Smooth muscle cell (in vitro differentiated cells): Measurements from ENCODE around the gene LRRC2. TPM values are rescaled to one million over a fixed set of nuclear protein-coding genes. Genes with fewer than 3 reads are reported as not detected.

Experiments used
- DNase-seq: peaks from one replicate; lab custom pipeline; 2025; ENCODE audit not compliant: unreplicated experiment; lab: John Stamatoyannopoulos, UW
- H2AFZ ChIP-seq: fragments of 200-600 bp; sonication (generic); 2 replicates; pipeline ENCODE4 v1.6.0; 2016; ENCODE audit warnings: antibody characterized with exemption, low read depth, mild to moderate bottlenecking
- H3F3A ChIP-seq: fragments of 200-600 bp; sonication (generic); 2 replicates; pipeline ENCODE4 v1.6.0; 2017; ENCODE audit warnings: antibody characterized with exemption, low read depth
- H3K27ac ChIP-seq: fragments of 200-600 bp; sonication (generic); 2 replicates; pipeline ENCODE4 v1.5.1; 2016; ENCODE audit warnings: low read depth, mild to moderate bottlenecking
- H3K27me3 ChIP-seq: fragments of 200-600 bp; sonication (generic); 2 replicates; pipeline ENCODE4 v1.6.1; 2016; ENCODE audit warnings: low read depth, mild to moderate bottlenecking
- H3K36me3 ChIP-seq: fragments of 200-600 bp; sonication (generic); 2 replicates; pipeline ENCODE4 v1.5.1; 2016; ENCODE audit warnings: low read depth
- H3K4me1 ChIP-seq: fragments of 200-600 bp; sonication (generic); 2 replicates; pipeline ENCODE4 v1.5.1; 2016; ENCODE audit warnings: low read depth
- H3K4me2 ChIP-seq: fragments of 200-600 bp; sonication (generic); 2 replicates; pipeline ENCODE4 v1.6.0; 2016; ENCODE audit warnings: mild to moderate bottlenecking
- H3K4me3 ChIP-seq: fragments of 200-600 bp; sonication (generic); 2 replicates; pipeline ENCODE4 v1.5.1; 2016; ENCODE audit warnings: mild to moderate bottlenecking
- H3K79me2 ChIP-seq: fragments of 200-600 bp; sonication (generic); 2 replicates; pipeline ENCODE4 v1.6.0; 2016; ENCODE audit warnings: low read depth, mild to moderate bottlenecking
- H3K9ac ChIP-seq: fragments of 200-600 bp; sonication (generic); 2 replicates; pipeline ENCODE4 v1.6.0; 2016; ENCODE audit warnings: low read depth
- H3K9me3 ChIP-seq: fragments of 200-600 bp; sonication (generic); replicated peaks from 2 replicates; pipeline ENCODE4 v1.5.1; 2016; ENCODE audit warnings: low read depth
- H4K20me1 ChIP-seq: fragments of 200-600 bp; sonication (generic); 2 replicates; pipeline ENCODE4 v1.6.0; 2016; ENCODE audit warnings: low read depth
- WGBS: methylation state at CpG from one replicate; pipeline ENCODE4 v1.1.7; 2016; ENCODE audit warnings: low lambda C conversion rate; 5-methylcytosine and 5-hydroxymethylcytosine counted together
- polyA plus RNA-seq: library from polyadenylated mRNA; unstranded; fragments of >200 nt; fragmentation: Nextera tagmentation; extraction: Ambion mirVana; gene quantifications from 2 replicates; pipeline ENCODE4 v1.2.1, GENCODE V29; 2016
- total RNA-seq: library from RNA; depleted of rRNA; stranded (reverse); fragments of >200 nt; gene quantifications from 2 replicates; pipeline ENCODE4 v1.2.3, GENCODE V29; 2014
- TF ChIP-seq, protein P1 (sequence below): fragments of 200-600 bp; sonication (generic); IDR thresholded peaks from 2 replicates; pipeline ENCODE4 v1.5.1; 2017; ENCODE audit warnings: borderline replicate concordance, mild to moderate bottlenecking, antibody characterized with exemption; ENCODE audit not compliant: insufficient read depth, poor library complexity, severe bottlenecking

Gene LRRC2
- total and polyA plus RNA-seq, 2 experiments from 2014 or later: 2.0 to 2.7 TPM

DNA sequence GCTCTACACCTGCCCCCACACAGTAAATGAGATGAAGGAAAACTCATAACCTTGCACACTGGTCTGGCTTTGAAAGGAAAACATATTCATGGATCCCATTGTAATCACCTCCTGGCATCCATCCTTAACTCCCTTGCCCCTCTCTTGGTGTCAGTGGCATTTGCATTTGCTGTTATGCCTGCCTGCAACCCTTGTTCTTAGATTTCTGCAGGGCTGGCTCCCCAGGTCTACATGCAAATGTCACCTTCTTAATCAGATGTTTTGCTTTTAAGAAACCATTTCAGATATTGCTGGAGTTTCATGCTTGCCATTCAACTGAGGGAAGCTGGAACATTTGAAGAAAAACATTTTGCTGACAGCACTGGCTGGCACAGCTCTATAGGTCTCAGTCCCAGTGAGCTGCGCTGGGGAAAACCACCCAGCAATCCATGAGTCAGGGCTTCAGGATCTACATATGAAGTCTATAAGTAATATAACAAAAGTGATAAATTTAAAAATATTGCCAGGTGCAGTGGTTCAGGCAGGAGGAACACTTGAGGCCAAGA lies 19.1 kb downstream of the LRRC2 start:
- H4K20me1 ChIP-seq: no peaks in the 10 kb centered on the region
- 83% methylated on average over 1 of the region's 1 CpG for WGBS
- no peak overlapping the region for H3K27ac ChIP-seq
- no peaks in the 10 kb centered on the region for H3K36me3 ChIP-seq
- H3K4me2 ChIP-seq: no peak overlapping the region
- no peaks in the 10 kb centered on the region for H3K27me3 ChIP-seq
- DNase-seq: no peak
- no peak overlapping the region for H3K9ac ChIP-seq
- H3K79me2 ChIP-seq: no peaks in the 10 kb centered on the region
- TF ChIP-seq, protein P1, sequence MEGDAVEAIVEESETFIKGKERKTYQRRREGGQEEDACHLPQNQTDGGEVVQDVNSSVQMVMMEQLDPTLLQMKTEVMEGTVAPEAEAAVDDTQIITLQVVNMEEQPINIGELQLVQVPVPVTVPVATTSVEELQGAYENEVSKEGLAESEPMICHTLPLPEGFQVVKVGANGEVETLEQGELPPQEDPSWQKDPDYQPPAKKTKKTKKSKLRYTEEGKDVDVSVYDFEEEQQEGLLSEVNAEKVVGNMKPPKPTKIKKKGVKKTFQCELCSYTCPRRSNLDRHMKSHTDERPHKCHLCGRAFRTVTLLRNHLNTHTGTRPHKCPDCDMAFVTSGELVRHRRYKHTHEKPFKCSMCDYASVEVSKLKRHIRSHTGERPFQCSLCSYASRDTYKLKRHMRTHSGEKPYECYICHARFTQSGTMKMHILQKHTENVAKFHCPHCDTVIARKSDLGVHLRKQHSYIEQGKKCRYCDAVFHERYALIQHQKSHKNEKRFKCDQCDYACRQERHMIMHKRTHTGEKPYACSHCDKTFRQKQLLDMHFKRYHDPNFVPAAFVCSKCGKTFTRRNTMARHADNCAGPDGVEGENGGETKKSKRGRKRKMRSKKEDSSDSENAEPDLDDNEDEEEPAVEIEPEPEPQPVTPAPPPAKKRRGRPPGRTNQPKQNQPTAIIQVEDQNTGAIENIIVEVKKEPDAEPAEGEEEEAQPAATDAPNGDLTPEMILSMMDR: no peak
- H3K9me3 ChIP-seq: no peaks in the 10 kb centered on the region
- no peaks in the 10 kb centered on the region for H3F3A ChIP-seq
- no peaks in the 10 kb centered on the region for H3K4me1 ChIP-seq
- H2AFZ ChIP-seq: no peak overlapping the region
- no peak overlapping the region for H3K4me3 ChIP-seq

DNA sequence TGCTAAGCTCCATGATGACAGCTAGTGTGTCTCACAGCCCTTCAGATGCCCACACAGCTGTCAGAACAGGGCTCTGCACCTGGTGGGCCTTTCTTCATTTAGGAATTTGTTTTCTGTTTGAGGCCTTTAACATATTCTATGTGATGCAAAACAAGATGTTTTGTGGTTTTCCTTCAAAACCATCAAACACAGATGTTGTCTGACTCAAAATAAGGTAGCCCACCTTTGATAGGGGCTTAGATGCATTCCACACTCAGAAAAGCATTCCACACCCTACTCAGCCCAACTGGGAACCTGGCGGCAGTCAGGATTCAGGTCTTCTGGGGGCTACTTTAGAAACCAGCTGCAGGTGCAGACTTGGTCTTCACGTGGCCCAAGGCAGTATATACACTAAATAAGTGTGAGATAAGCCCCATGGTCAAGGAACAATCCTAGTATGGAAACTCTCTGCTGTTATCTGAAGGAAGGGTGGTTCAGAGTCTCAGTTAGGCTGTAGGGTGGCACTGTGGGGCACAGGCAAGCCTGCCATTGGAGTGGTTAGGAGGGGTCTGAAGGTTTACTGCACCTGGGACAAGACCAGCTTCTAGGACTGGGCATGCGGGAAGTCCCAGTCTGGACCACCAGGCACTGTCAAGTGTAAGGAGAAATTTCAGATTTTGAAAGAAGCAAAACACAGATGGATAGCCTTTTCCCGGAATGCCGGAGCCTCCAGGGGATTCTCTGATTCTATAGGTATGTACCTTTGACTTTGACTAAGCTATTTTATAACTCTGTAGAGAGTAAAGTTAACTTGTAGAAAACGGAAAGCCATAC lies 20.1 kb downstream of the LRRC2 start:
- Histone ChIP-seq H3K4me2 (no peak overlapping the region), H4K20me1 (no peaks in the 10 kb centered on the region), H2AFZ (no peak overlapping the region), H3K27me3 (no peaks in the 10 kb centered on the region), H3K79me2 (no peaks in the 10 kb centered on the region), H3K9me3 (no peaks in the 10 kb centered on the region), H3K4me1 (no peaks in the 10 kb centered on the region), H3K27ac (no peak overlapping the region), H3F3A (no peaks in the 10 kb centered on the region), H3K4me3 (no peak overlapping the region), H3K9ac (no peak overlapping the region), H3K36me3 (no peaks in the 10 kb centered on the region)
- WGBS: 77% methylated on average over 6 of the region's 6 CpGs
- DNase-seq: no peak
- TF ChIP-seq, protein P1: no peak

DNA sequence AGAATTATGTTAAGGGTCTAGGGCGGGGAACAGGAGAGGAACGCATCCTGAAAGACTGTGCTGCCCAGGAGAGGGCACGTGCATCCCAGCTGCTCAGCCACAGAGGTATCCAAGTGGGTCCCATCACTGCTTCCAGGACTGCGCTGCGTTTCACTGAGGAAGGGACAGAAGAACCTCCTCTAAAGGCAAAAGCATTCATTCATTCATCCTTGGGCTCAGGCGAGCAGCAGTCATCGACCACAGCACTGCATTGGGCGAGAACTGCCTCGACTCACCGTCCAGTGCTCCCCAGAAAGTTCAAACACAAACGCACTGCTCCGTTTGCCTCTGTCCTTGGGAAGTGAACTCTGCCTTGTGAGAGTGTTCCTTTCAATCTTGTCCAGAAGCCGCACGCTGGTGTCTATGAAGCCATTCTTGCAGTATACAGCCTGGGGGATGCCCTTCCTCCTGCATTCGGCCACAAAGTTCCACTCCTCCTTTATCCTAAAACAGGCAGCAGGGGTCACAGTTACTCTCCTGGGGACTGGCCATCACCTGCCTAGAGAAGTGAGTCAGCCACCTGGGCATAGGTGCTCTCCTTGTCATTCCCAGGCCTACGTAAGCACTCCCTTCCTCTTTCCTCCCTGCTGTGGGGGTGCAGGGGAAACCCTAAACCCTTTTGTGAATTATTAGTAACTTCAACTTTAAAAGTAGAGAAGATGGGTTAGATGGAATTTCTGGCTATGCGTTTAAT lies 21.2 kb downstream of the LRRC2 start:
- Histone ChIP-seq H3K4me2 (no peak overlapping the region), H3K27ac (no peak overlapping the region), H3K4me1 (no peaks in the 10 kb centered on the region), H3K9ac (no peak overlapping the region), H4K20me1 (no peaks in the 10 kb centered on the region), H3K79me2 (no peaks in the 10 kb centered on the region), H3K4me3 (no peak overlapping the region), H3K27me3 (no peaks in the 10 kb centered on the region), H2AFZ (no peak overlapping the region), H3K9me3 (no peaks in the 10 kb centered on the region), H3F3A (no peaks in the 10 kb centered on the region), H3K36me3 (no peaks in the 10 kb centered on the region)
- DNase-seq: no peak
- WGBS: 90% methylated on average over 17 of the region's 17 CpGs
- TF ChIP-seq, protein P1: no peak
